ENCODE measurements around the gene UGT1A1. TPM values are rescaled to one million over a fixed set of nuclear protein-coding genes. Genes with fewer than 3 reads are reported as not detected.

UGT1A1 gene
- polyA plus RNA-seq, 1 donor, result not detected

GRCh38 chr2:233798335-233799086, 38.4 kb downstream of the UGT1A1 start:
- DNase-seq, result no peak

GRCh38 chr2:233799087-233799665, 39.1 kb downstream of the UGT1A1 start:
- no peak for DNase-seq

- no peak for DNase-seq
These were observed 39.6 kb downstream of the UGT1A1 start for GRCh38 chr2:233799716-233800115.

DNA sequence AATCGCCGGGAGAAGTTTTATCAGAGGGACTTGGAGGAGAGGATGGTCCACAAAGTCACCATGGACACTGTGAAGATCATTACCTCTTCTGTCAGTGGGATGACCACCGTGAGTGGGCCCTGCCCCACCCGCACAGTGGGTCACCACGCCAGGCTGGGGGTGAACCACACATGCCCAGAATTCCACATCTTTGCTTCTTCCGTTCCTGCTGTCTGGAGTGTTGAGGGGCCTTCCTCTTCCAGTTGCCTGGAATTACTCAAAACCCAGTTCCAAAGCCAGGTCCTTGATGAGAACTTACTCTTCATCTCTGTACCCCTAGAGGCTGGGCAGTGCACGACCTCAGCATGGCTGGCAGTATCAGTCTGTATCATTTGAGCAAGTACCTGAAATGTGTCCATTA, 40.1 kb downstream of the UGT1A1 start:
- DNase-seq, result no peak

GRCh38 chr2:233801357-233802131, 41.5 kb downstream of the UGT1A1 start:
- no peak for DNase-seq

- DNase-seq, result no peak
These were observed 42.2 kb downstream of the UGT1A1 start for GRCh38 chr2:233802132-233802815.

GRCh38 chr2:233803292-233803911, 43.3 kb downstream of the UGT1A1 start:
- no peak for DNase-seq

DNA sequence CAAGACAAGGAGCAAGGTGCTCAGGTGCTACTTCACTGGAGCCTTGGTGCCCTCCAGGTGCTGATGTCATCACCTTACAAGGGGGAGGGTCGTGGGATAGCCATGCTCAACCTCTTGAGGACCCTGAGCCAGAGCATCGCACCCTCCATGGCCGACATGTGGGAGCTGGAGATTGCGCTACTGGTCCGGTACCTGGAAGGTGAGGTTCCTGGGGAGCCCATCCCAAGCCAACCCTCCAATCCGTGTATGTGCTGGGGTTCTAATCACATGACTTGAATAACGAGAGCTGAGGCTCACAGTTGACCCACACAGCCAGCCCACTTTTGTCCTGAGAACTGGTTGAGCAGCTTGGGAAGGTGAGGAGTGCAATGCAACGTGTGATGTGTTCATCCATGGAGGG, 43.9 kb downstream of the UGT1A1 start:
- no peak for DNase-seq

DNA sequence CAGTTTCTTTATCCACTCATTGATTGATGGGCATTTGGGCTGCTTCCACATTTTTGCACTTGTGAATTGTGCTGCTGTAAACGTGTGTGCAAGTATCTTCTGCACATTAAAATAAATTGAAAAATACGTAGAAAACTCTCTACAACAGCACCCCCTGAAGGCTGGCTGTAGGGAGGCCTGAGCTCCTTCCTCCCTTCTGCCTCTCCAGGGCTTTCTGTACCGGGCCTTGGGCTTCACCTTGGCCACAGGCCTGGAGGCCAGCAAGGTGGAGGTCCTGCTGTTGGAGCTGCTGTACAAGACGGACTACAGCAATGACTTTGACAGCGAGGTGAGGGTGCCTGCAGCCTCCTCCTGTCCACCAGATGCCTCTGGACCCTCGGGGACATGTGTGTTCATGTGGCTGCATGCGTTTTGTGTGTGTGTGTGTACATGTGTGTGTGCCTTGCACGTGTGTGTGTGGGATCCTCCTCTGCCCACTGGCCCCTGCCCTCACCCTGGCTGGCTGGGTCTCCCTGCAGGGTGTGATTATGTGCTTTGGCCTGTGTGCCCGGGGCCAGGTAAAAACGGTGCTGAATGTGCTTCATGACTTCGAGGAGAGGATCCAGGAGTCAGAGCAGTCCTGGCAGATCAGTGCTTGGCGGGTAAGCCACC, 47.3 kb downstream of the UGT1A1 start:
- no peak for DNase-seq

- no peak for DNase-seq
These were observed 48.2 kb downstream of the UGT1A1 start for GRCh38 chr2:233807966-233808935.

DNA sequence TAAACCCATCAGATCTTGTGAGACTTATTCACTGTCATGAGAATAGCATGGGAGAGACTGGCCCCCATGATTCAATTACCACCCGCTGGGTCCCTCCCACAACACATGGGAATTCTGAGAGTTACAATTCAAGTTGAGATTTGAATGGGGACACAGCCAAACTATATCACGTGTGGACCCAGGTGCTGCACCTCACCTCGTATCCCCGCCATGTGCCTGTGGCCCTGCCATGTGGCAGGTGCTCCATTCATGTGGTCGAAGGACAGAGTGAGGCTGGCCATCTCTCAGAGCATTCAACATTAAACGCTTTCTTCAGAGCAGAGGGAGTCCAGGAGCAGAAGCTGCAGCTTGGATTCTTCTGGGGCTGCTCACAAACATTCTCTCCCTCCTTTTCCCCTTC, 50.3 kb downstream of the UGT1A1 start:
- no peak for DNase-seq

GRCh38 chr2:233811087-233811486, 51.0 kb downstream of the UGT1A1 start:
- DNase-seq, result no peak

DNA sequence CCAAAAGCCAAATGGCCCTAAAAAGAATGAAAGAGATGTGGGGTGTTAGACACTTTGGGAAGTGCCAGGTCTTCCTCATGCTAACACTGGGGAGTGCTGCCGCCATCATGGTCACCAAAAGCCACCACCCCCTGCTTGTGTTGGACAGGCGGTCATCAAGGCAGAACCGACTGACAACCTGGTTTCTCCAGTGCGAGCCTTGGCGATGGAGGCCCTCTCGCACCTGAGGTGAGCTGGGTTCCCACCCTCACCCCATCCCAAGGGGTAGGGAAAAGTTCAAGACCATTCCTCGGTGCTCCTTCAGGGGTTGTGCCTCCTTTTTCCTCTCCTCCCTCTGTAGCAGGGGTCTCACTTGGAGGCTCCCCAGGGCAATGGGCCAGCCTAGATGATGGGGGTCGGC, 51.7 kb downstream of the UGT1A1 start:
- no peak for DNase-seq

DNA sequence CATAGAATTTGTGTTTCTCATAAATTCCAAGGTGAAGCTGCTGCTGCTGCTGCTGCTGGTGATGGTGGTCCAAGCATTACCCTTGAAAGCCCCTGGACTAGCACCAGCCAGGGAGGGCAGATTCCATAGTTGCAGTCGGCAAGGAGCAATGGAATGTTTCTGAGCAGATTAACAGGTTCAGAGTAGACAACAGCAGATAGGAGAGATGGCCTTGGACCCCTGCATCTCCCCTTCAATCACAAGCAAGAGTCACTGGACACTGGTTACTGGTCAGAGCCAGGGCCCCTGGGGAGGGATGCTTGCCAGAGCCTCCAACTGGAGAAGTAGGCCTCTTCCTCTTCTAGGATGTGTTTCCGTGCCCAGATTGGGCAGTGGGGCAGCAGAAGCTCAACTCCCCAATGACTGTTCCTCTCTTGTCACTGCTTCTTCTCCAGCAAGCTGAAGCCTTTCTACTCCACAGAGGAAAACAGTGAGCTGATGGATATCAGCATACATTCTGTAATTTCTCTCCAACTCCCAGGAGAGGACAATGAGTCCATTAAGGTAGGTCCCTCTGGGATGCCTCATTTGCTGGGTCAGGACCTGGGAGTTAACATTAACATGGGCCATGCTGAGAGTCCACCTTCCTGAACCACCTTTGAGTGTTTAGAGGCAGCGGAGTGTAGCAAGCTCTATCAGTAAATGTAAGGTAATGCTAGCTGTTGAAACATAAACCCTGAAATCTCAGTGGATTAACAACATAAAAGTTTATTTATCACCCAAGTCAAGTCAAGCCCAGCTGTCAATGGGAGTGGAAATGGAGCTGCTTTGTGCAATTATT, 53.4 kb downstream of the UGT1A1 start:
- no peak for DNase-seq

GRCh38 chr2:233814056-233814835, 54.2 kb downstream of the UGT1A1 start:
- DNase-seq, result no peak

DNA sequence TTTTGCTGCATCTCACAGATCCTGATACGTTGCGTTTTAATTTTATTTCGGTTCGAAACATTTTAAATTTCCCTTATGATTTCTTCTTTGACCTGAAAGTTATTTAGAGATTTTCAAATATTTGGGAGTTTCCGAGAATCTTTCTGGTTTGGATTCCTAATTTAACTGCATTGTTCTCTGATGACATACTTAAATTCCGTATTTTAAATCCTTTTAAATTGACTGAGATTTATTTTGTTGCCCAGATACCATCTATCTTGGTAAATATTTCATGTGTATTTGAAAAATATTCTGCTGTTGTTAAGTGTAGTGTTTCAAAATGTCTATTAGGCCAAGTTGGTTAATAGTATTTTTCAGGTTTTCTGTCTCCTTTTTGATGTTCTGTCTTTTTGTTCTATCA, 55.8 kb downstream of the UGT1A1 start:
- DNase-seq, result no peak

- DNase-seq, result no peak
These were observed 56.3 kb downstream of the UGT1A1 start for GRCh38 chr2:233816334-233816733.

DNA sequence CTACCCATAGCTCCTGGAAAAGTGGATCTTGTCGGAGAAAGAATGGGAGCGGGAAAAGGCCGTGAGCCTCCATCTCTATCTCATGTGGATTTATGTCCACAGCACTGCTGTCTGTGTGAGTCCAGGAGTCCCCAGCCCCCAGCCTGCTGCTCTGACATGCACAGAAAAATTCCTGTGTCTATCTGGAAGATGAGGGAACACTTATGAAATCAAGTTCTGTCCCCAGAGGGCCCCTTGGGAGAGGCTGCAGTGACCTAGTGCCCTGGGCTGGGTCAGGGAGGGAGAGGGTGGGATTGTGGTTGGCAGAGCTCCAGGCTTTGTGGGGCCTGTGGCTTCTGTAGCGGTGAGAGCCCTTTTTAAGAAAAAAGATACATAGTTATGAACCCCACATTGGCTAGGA, 56.7 kb downstream of the UGT1A1 start:
- no peak for DNase-seq

DNA sequence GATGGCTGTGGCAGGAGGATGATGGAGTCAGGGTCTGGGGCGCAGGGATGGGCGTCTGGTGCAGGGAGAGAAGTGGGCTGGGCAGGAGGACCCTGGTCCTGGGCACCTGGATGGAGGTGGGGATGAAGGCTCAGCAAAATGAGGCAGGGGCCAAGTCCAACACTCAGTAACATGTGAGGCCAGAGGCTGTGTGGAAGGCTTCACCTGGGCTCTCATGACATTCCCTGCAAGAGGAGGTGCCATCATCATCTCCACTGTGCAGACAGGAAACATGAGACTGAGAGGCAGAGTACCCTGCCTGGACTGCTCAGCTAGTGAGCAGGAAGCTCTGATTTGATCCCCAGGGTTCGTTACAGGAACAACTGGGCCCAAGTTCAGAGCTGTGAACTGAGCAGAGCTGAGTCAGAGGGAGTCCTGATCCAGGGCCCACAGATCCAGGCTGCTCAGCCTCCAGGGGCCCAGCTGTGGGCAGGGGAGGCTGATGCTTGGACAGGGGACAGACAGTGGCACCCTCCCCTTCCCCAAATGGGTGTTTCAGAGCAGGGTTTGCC, 57.4 kb downstream of the UGT1A1 start:
- no peak for DNase-seq
